Superior temporal gyrus (tissue), 1 donor: Measurements from ENCODE around the gene SPACDR.

ENCODE experiments used
- DNase-seq: peaks from one replicate; pipeline ENCODE4 v3.0.0-alpha.2; 2016; ENCODE audit errors: extremely low spot score

The SPACDR gene

DNA sequence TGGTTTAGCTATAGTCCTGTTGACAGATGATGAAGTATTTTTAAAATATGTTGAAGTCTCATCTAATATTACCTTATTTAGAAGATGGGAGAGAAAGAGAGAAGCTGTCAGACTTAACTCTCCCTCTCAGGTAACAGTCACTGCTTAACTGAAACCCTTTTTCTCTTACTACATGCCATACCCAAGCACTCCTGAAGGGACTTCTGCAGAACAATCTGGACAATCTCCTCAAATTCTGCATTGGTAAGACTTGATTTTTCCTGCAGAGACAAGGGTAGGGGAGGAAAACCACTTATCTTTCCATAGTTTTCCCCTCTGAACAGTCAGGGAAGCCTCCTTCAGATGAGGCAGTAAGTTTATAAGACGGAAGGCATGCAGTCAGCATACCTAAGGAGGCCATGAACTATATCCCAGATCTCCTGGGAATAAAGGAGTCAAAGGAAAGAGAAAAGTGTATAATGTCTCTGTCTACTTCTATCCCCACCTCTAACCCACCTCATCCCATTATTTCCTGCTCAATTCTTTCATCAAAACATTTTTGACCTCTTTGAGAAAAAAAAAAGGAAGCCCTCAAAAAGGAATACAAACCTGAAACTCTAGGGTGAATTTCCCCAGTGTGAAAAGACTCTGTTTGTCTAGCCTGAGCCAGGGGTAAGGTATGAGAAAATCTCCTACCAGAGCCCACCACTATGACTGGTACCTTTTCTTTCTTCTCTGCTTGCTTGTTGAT lies 45.0 kb downstream of the SPACDR start:
- no peak for DNase-seq

DNA sequence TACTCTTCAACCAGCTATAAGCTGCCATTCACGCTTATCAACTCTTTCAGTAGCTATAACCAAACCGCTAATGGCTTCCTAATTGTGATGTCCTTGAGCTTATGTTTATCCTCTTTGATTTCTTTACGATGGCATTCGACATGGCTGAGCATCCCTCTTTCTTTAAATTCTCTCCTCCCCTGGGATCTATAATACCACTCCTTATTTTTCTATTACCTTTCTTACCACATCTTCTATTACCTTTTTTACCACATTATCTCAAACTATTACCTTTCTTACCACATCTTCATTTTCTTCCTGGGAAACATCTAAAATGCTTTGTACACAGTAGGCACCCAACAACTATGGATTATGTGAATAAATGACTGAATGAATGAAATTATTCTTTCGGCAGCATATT lies 48.6 kb downstream of the SPACDR start:
- no peak for DNase-seq

DNA sequence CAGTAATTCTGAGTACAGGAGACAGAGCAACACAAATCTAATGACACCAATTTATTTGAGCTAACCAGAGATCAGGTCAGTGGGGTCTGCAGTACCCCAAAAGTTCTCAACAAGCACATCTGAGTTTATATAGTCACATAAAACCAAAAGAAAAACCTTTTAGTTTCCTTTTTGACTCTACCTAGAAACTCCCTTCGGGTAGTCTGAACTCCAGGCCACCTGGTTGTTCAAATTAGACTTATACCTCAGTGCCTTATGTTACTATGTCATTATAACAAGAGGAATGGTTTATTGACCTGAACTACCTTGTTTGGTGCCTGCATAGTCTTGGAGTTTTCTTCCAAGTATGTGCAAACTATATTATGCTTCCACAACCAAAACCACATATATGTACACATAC lies 50.2 kb downstream of the SPACDR start:
- DNase-seq = no peak

DNA sequence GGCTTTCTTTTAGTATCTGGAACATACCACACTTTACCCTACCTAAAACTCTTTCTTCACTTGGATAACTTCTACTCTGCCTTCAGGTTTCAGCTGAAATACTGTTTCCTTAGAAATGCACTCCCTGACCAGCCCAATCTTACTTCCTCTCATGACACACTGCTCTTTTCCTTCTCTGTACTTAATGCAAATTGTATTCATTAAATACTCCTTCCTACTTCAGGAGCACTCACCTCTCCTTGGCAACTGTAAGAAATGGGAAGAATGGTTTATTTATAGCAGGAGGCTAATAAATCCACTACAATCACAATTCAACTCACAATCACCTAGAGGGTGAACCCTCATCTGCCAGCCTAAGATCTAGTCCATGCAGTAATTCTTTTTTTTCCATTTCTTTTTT lies 50.7 kb downstream of the SPACDR start:
- no peak for DNase-seq

DNA sequence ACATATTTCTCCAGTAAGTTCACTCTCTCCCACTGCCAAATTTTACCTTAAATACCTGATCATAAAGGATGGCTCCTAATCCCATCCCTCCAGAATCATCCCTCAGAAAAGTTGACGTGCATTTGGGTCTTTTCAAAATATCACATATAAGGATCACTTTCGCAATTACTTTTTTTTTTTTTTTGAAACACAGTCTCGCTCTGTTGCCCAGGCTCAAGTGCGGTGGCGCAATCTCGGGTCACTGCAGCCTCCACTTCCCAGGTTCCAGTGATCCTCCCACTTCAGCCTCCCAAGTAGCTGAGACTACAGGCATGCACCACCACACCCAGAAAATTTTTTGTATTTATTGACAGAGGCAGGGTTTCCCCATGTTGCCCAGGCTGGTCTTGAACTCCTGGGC lies 53.0 kb downstream of the SPACDR start:
- DNase-seq = no peak

DNA sequence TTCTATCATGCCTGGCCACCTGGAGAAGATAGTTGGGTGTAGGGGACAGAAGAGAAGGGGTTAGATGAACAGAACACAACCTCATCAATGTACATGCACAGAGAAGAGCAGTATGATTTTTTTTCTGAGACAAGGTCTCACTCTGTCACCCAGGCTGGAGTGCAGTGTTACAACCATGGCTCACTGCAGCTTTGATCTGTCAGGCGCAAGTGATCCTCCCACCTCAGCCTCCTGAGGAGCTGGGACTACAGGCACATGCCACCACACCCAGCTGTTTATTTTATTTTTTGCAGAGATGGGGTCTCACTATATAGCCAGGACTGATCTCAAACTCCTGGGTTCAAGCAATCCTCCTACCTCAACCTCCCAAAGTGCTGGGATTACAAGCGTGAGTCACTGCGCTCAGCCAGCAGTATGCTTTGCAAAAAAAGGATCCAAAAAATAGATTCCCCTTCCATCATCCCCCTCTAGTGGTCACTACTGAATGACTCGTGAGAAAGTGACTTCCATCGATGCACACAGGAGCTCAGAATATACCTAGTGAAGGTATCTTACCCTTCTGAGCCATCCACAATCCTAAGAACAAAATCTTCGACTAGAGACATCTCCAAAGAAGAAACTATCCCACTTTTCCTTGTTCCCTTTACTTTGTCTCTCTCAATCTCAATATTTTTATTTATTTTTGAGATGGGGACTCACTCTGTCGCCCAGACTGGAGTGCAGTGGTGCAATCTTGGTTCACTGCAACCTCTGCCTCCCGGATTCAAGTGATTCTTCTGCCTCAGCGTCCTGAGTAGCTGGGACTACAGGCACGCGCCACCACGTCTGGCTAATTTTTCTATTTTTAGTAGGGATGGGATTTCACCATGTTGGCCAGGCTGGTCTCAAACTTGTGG lies 56.5 kb downstream of the SPACDR start:
- DNase-seq = peak; percentile 70

DNA sequence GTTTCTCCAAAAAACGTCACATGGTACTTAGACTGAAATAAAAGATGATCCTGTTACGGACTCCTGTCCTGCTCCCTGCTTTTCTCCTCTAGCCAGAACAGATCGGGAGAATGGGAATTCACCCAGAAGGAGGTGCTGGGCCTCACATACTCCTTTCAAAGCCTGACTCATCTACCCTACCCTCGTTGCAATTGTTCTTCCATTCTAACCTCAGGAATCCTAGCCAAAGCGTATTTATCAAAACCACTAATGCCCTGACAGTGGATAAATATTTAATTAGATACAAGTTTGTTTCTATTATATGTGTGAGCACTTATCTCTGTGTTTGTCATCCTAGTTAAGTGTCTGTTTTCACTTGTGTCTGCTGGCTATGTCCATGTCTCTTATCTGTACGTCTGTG lies 57.3 kb downstream of the SPACDR start:
- DNase-seq = no peak
